Hematopoietic multipotent progenitor cell treated with erythropoietin and hydrocortisone succinate and interleukin-3 and kit ligand, for 8 days (in vitro differentiated cells): ENCODE data around the gene AGER.
"Not testable (repeated sequence)": the region's sequence is repeated elsewhere in the genome, so short reads cannot be mapped to it uniquely, and the experiment has no call there.

ENCODE experiments used
- DNase-seq: peaks from one replicate; pipeline ENCODE4 v3.0.0-alpha.2; 2015

AGER gene

GRCh38 chr6:32184084-32184640 lies at the start of gene AGER:
TSS of gene AGER (minus strand) at chr6:32184253. CDS start at chr6:32184222, 31 bp downstream.
- no peak for DNase-seq

DNA sequence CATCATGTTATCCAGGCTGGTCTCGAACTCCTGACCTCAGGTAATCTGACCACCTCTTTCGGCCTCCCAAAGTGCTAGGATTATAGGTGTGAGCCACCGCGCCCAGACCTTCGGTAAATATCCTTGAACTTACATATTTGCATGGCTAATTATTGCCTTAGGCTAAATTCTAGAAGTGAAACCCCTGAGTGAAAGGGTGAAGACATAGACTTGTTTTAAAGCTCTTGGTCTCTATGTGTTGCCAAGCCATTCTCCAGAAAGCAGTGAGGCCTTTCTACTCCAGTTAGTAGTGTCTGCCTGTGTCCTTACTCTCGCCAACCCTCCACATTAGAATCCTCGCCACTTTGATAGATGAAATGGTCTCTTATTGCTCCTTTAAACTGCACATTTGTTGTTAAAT lies 42.4 kb upstream of the AGER start:
- no peak for DNase-seq

- no peak for DNase-seq
Observed at GRCh38 chr6:32224696-32225095, 40.6 kb upstream of the AGER start.

DNA sequence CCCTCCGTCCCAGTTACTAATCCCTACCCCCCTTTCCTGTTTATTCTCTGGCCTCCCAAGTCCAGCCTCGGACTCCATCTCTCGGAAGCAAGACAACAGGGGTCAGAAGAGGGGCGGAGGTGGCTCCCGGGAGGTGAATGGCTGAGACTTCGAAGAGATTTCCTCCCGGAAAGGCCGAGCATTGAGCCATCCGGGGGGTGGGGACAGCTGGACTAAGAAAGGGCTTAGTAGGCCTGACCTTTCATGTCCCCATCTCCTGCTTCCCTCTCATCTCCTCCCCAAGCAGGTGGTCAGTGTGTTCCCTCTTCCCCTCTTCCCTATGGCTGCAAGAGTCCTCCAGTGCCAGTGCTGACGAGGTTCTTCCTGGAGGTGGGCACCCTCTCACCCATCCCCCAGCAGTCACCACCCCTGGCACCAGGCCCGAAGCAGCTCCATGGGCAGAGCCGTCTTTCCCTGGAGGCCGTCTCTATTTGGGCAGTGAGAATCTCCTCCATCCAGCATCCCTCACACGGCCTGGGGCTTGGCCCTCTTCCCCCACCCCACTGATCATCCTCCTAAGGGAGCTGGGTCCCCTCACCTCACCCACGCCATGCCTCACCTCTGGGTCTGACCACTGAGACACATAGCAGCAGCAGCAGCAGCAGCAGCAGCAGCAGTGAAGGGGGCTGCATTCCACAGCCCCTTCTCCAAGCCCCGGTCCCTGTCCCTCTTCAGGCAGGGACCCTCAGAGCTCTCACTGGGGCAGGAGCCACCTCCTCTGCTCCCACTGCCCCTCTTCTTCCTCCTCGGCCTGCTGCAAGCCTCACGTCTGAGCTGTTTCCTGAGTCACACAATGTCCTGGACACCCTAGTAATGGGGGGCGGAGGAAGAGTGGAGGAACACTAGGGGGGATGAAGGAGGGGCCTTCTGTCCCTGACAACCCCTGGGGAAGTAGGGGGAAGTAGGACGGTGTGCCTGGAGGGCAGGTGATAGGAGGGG lies 39.5 kb upstream of the AGER start, which contains the start of gene NOTCH4:
NOTCH4 (minus strand) TSS at position 810 of the 978 bp plus-strand sequence; CDS start at position 671, 139 bp downstream.
- no peak for DNase-seq

- no peak for DNase-seq
Observed at GRCh38 chr6:32222333-32223230, 38.5 kb upstream of the AGER start.

- DNase-seq: no peak
Observed at GRCh38 chr6:32220021-32220420, 36.0 kb upstream of the AGER start.

GRCh38 chr6:32218167-32218566 lies 34.1 kb upstream of the AGER start:
- no peak for DNase-seq

GRCh38 chr6:32216998-32217397 lies 32.9 kb upstream of the AGER start:
- DNase-seq: no peak

GRCh38 chr6:32216285-32216684 lies 32.2 kb upstream of the AGER start:
- DNase-seq: peak; percentile 65

DNA sequence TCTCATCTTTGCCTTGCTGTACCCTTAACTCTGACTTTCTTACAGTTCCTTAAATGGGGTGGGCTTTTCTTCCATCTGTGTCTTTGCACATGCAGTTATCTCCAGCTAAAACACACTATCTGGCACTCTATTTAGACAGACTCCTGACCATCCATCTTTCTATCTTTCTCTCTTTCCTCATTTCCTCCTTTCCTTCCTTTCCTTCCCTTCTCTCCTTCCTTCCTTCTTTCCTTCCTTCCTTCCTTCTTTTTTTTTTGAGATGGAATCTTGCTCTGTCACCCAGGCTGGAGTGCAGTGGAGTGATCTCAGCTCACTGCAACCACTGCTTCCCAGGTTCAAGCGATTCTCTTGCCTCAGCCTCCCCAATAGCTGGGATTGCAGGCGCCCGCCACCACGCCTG lies 31.6 kb upstream of the AGER start:
- DNase-seq: no peak

- DNase-seq: no peak
Observed at GRCh38 chr6:32214126-32214525, 30.1 kb upstream of the AGER start.

DNA sequence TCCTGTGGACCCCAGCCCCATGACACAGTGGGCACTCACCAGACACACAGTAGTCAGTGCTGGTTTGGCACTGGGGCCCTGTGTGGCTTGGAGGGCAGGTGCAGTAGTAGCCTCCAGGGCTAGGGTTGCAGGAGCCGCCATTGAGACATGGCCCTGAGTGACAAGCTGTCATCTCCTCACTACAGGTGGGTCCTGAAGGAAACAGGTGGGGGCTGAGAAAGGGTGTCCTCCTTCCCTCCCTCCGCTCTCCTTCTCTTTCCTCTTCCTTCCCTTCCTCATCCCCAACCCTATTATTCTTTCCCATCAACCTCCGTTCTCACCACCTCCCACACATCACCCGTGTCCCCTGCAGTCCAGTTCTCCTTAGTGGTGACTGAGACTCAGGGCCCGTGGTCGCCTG lies 29.6 kb upstream of the AGER start:
- DNase-seq: no peak

- no peak for DNase-seq
Observed at GRCh38 chr6:32212076-32212760, 28.2 kb upstream of the AGER start.

GRCh38 chr6:32211432-32211831 lies 27.4 kb upstream of the AGER start:
- DNase-seq: not testable (repeated sequence)

- no peak for DNase-seq
Observed at GRCh38 chr6:32210191-32210601, 26.1 kb upstream of the AGER start.

DNA sequence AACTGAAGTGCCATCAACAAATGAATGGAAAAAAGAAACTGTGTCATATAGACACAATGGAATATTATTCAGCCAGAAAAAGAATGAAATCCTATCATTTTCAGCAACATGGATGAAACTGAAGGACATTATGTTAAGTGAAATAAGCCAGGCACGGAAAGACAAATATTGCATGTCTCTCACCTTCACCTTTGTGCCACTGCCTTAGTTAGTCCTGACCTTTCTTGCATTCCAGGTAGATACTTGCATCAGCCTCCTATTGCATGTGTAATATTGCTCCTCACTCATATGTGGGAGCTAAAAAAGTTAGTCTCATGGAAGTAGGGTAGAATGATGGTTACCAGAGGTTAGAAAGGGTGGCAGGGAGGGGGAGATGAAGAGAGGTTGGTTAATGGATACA lies 24.9 kb upstream of the AGER start:
- DNase-seq: no peak

GRCh38 chr6:32204268-32204715 lies 20.2 kb upstream of the AGER start:
- DNase-seq: no peak

GRCh38 chr6:32203426-32204267 lies 19.6 kb upstream of the AGER start:
- DNase-seq: no peak

- DNase-seq: no peak
Observed at GRCh38 chr6:32202186-32202585, 18.1 kb upstream of the AGER start.

GRCh38 chr6:32200711-32201475 lies 16.8 kb upstream of the AGER start:
- DNase-seq: no peak

GRCh38 chr6:32198866-32199265 lies 14.8 kb upstream of the AGER start:
- DNase-seq: no peak
